AG04449 (cell line): ENCODE measurements around the gene GHDC.

Experiments
- CTCF ChIA-PET: fragments of 350-600 bp; formaldehyde crosslinking; extraction: SDS; loops from one replicate; lab custom pipeline; 2021; ENCODE audit warnings: antibody characterized with exemption; lab: Yijun Ruan, JAX
- POLR2A ChIA-PET: fragments of 400-600, 350-600 bp; formaldehyde crosslinking; extraction: SDS; loops from one replicate; lab custom pipeline; 2020; ENCODE audit warnings: antibody characterized with exemption, inconsistent platforms; lab: Yijun Ruan, JAX
- DNase-seq: peaks from one replicate; pipeline ENCODE4 v3.0.0-alpha.2; 2010; ENCODE audit warnings: low read depth, low spot score
- H3K4me3 ChIP-seq: 2 replicates; pipeline ENCODE4 v1.5.1; 2011; ENCODE audit warnings: low read depth, mild to moderate bottlenecking, control low read depth, low read length
- TF ChIP-seq, protein P1 (sequence below): IDR thresholded peaks from one replicate; pipeline ENCODE4 v1.5.1; 2011; ENCODE audit warnings: mild to moderate bottlenecking, moderate library complexity, low read length, control low read depth, inconsistent platforms; ENCODE audit not compliant: insufficient read depth; ENCODE audit errors: missing control alignments

GHDC gene

DNA sequence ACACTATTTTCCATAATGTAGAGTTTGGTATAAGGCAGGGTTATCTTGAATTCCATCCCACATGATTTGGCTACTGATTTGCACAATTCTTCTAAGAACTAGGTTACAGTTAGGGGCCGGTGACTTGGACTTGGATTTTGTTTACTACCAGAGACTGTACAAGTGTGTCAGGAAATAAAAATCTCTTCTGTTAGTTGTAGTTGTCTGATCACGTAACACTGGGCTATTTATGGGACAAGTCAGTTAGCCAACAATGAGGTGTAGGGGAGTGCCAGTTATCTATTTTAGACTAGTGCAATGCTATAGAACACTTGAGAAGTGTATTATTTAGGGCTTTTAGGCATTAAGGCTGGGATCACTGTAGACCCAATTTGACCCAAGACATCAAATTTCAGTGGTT, 39.7 kb upstream of the GHDC start:
- TF ChIP-seq, protein P1, sequence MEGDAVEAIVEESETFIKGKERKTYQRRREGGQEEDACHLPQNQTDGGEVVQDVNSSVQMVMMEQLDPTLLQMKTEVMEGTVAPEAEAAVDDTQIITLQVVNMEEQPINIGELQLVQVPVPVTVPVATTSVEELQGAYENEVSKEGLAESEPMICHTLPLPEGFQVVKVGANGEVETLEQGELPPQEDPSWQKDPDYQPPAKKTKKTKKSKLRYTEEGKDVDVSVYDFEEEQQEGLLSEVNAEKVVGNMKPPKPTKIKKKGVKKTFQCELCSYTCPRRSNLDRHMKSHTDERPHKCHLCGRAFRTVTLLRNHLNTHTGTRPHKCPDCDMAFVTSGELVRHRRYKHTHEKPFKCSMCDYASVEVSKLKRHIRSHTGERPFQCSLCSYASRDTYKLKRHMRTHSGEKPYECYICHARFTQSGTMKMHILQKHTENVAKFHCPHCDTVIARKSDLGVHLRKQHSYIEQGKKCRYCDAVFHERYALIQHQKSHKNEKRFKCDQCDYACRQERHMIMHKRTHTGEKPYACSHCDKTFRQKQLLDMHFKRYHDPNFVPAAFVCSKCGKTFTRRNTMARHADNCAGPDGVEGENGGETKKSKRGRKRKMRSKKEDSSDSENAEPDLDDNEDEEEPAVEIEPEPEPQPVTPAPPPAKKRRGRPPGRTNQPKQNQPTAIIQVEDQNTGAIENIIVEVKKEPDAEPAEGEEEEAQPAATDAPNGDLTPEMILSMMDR, result no peak
- ChIA-PET CTCF (interaction anchor here (1.4 kb wide), 1 partner anchor 11 kb away, joined by 10 read pairs; no protein-coding TSS in a partner anchor), POLR2A (no interaction called here)
- H3K4me3 ChIP-seq, result no peak overlapping the region
- no peak for DNase-seq

DNA sequence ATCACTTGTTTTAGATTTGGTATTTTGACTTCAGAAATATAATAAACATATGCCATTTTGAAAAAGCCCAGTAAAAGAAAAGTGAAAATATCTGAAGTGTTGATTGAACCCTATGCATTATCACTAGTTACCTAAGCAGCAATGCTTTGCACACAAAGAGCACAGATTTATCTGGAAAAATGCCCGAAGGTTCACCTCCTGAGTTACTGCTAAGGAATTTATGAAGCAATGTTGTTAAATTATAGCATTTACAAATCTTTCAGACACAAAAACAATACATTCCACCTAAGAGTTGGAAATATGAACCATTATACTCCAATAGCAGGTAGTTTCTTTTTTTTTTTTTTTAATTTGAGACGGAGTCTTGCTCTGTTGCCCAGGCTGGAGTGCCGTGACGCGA, 38.9 kb upstream of the GHDC start:
- TF ChIP-seq, protein P1, result no peak
- CTCF ChIA-PET, result interaction anchor here (1.3 kb wide), 1 partner anchor 11 kb away, joined by 6 read pairs; no protein-coding TSS in a partner anchor
- no peak overlapping the region for H3K4me3 ChIP-seq
- POLR2A ChIA-PET, result no interaction called here
- DNase-seq, result no peak

DNA sequence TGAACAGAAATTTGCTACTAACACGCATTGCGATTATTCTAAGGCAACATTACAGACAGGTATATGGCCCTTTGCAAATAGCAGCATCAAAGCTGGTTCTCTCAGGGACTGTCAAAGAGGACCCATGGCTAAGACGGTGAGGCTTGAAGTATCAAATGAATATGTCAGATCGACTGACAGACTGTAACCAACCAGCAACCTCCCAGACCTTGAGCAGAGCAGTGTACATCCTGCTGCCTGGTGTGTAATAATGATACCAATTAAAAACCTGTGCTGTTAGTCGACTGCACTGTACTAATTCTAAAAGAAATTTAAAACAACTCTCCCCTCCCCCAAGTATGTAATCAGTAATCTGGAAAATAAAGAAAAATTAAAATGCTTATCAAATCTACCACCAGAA, 35.9 kb upstream of the GHDC start:
- TF ChIP-seq, protein P1, result no peak
- POLR2A ChIA-PET, result no interaction called here
- CTCF ChIA-PET, result interaction anchor here (2.2 kb wide), 1 partner anchor 8 kb away, joined by 6 read pairs; no protein-coding TSS in a partner anchor
- no peak overlapping the region for H3K4me3 ChIP-seq
- no peak for DNase-seq

DNA sequence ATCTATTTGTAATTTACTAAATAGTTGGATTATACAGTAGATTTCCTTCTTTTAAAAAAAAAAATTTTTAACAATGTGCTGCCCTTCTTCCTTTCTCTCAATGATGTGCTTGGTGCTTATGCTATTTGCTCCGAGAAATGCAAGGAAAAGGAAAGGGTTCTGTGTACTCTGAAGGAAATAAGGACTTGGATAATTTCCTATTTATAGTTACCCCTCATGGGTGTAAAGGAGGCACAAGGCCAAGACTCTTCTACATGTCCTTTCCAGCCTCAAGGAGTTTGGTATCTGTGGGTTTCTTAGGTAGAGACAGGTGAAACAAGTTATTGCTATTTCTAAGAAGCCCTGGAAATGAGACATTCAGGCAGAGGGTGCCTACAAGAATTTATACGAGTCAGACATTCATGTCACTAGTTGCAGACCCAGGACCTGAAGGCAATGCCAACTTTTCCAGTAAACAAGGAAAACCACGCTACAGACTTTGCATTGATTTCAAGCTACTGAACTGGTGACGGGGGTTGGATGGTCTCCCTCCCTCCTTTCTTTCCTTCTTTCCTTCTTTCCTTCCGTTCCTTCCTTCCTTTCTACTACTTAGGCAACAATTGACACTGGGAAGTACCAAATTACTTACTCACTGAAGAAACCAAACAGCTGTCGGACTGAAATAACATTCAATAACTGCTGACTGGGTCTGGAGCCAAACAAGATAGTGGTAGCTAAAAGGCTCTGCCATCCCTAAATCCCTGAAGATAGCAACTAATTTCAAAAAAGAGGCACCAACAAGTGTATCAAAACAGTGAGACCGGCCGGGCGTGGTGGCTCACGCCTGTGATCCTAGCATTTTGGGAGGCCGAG, 33.8 kb upstream of the GHDC start:
- POLR2A ChIA-PET, result no interaction called here
- no peak for DNase-seq
- H3K4me3 ChIP-seq, result no peak overlapping the region
- CTCF ChIA-PET, result interaction anchor here (0.8 to 1.3 kb wide), 2 partner anchors 20 kb away, joined by 3 to 4 read pairs; no protein-coding TSS in a partner anchor
- TF ChIP-seq, protein P1, result no peak

DNA sequence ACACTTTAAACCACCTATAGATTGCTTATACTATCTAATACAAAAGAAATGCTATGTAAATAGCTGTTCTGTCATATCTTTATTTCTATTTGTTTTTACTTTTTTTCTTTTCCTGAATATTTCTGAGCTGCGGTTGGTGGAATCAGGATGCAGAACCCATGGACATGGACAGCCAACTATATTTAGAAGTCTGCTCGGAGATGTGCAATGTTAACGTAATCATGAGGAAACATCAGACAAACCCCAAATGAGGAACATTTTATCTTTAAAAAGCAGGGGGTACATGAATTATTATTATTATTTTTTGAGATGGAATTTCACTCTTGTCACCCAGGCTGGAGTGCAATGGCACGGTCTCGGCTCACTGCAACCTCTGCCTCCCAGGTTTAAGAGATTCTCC, 31.4 kb upstream of the GHDC start:
- ChIA-PET POLR2A (no interaction called here), CTCF (interaction anchor here (2.2 kb wide), 1 partner anchor 25 kb away, joined by 6 read pairs; no protein-coding TSS in a partner anchor)
- TF ChIP-seq, protein P1, result no peak
- DNase-seq, result no peak
- H3K4me3 ChIP-seq, result no peak overlapping the region

DNA sequence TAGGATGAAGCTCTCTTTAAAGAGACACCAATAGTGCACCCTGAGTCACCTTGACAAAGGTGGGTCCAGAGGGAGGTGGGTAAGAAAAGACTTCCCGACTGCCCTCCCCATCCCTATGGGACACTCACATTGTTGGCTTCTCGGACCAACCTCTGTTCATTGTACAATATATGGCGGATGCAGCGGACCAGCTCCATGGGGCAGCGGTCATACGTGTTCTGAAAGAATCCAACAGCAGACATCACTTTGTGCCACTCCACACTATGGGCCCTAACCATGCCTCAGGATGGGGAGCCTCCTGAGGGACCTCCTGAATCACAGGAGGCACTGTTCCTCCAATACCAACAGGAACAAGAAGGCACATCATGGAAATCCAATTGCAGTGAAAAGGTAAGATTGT, 30.4 kb upstream of the GHDC start:
- ChIA-PET CTCF (interaction anchor here (0.8 to 3.8 kb wide), 6 partner anchors 12 to 303 kb away, joined by 3 to 53 read pairs (median 10); no protein-coding TSS in a partner anchor), POLR2A (no interaction called here)
- no peak for DNase-seq

More for the DNA sequence above, 30.4 kb upstream of the GHDC start:
- TF ChIP-seq, protein P1, result no peak
- no peak overlapping the region for H3K4me3 ChIP-seq
